Stimulated activated CD8-positive, alpha-beta memory T cell treated with anti-CD3 and anti-CD28 coated beads, Interleukin-2, amount 100 ng/mL, for 48 hours (primary cell): Measurements from ENCODE around the gene LAT.
"Not testable (repeated sequence)": the region's sequence is repeated elsewhere in the genome, so short reads cannot be mapped to it uniquely, and the experiment has no call there.

ENCODE experiments used
- DNase-seq, 2 donors: peaks; one replicate each; pipeline ENCODE4 v3.0.0-alpha.2; 2020; ENCODE audit warnings: low read depth in 2 of 2

LAT gene, protein sequence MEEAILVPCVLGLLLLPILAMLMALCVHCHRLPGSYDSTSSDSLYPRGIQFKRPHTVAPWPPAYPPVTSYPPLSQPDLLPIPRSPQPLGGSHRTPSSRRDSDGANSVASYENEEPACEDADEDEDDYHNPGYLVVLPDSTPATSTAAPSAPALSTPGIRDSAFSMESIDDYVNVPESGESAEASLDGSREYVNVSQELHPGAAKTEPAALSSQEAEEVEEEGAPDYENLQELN

GRCh38 chr16:28984619-28985135 is at the start of gene LAT:
Gene LAT, plus strand, starts transcription at chr16:28985052. Its CDS starts 366 bp downstream, at chr16:28985418.
- peak; percentile 68 to 72 for DNase-seq

- no peak for DNase-seq
Observed at GRCh38 chr16:28935346-28935745, 49.5 kb upstream of the LAT start.

DNA sequence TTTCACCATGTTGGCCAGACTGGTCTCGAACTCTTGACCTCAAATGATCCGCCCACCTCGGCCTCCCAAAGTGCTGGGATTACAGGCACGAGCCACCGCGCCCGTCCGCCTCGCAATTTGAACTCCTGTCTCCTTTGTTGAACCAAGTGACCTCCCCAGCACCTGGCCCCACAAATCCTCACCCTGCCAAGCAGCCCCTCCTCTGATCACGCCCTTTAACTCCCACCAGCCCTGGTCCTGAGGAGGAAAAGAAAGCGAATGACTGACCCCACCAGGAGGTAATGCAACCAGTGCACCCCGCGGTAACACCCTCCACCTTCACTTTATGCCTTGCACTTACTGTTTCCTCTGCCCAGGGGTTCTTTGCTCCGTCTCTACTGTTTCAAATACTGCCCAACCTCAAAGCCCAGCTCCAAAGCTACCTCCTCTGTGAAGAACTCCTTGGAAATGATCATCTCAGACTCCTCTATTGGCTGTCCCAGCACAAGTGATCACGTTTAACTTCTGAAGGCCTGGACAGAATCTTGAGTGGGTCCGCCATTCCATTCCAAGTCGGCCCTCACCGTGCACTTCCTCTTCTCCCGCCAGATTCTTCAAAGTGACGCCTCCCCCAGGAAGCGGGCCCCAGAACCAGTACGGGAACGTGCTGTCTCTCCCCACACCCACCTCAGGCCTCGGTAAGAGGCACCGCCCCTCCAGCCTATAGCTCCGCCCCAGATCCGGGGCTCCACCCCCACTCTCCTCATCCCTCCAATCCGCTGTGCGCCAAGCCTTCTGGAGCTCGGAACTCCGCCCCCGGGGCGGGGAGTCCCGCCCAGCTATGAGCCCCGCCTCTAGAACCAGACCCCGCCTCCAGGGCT is 48.7 kb upstream of the LAT start:
- peak; percentile 73 to 85 for DNase-seq

DNA sequence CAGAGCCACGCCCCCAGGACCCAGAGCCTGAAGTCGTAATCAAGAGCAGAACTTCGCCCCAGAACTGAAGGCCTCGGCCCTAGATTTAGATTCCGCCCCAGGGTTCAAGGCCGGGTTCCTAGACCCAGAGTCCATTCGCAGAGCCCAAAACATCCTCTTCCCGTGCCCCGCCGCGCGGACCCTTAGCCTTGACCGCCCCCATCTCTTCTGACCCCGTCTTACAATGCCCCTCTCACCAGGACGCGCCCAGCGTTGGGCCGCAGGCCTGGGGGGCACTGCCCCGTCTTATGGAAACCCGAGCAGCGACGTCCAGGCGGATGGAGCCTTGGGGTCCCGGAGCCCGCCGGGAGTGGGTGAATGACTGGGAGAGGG is 48.1 kb upstream of the LAT start:
- DNase-seq, result no peak

GRCh38 chr16:28937222-28937876 is 47.5 kb upstream of the LAT start:
- DNase-seq, result no peak

DNA sequence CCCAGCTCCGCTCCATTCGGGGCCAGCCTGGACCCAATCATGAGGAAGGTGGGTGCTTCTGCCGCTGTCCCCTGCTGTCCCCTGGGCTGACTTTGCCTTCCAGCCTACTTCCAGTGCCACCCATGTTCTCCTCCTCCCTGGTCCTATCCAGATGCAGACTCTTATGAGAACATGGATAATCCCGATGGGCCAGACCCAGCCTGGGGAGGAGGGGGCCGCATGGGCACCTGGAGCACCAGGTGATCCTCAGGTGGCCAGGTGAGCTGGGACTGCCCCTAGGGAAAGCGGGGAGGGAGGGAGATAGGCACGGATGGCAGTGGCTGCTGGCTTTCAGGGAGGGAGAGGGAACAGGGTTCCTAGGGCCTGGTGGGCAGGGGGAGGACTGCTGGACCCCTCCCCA is 46.1 kb upstream of the LAT start:
- DNase-seq, result no peak

- DNase-seq, result not testable (repeated sequence)
Observed at GRCh38 chr16:28939825-28940224, 45.0 kb upstream of the LAT start.

DNA sequence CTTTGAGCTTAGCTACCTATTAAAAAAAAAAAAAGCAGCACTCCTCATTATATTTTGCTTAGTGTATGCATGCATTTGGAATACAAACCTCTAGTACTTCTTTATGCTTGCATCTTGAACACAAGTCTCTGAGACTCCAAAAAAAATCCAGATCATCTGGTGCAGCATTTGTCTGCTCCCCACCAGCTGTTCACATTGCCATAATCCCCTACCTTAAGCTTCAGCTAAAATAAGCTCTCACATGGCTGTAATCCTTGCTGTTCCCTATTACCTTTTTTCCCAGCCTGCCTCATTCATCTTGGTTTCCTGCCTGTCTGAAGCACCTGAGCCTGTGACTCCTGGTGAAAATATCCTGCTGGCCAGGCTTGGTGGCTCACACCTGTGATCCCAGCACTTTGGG is 41.6 kb upstream of the LAT start:
- no peak for DNase-seq

DNA sequence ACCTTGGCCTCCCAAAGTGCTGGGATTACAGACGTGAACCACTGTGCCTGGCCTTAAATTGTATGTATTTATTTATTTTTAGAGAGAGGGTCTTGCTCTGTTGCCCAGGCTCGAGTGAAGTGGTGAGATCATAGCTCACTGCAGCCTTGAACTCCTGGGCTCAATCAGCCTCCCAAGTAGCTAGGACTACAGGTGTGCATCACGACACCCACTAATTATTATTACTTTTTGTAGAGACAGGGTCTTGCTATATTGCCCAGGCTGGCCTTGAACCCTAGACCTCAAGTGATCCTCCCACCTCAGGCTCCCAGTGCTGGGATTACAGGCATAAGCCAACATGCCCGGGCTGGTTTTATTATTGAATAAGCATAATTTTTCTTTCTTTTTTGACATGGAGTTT is 38.2 kb upstream of the LAT start:
- DNase-seq, result no peak

- peak; percentile 99 to 100 for DNase-seq
Observed at GRCh38 chr16:28950648-28951409, 34.0 kb upstream of the LAT start, which contains the start of gene NFATC2IP. Gene NFATC2IP, plus strand, starts transcription at chr16:28950937. Its CDS starts 75 bp downstream, at chr16:28951012.

- DNase-seq, result no peak
Observed at GRCh38 chr16:28951410-28951943, 33.4 kb upstream of the LAT start.

DNA sequence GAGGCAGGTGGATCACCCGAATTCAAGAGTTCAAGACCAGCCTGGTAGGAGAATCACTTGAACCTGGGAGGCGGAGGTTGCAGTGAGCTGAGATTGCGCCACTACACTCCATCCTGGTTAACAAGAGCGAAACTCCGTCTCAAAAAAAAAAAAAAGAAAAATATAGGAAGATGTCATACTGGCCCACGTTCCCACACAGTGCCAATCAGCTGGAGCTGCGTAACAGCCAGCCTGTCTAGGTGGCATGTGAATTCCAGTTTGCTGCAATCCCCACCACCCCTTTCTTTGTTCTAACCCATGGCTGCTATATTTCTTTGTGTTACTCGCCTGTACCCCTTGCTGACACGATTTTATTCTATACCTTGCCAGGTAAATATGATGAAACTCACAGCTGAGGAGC is 26.6 kb upstream of the LAT start:
- DNase-seq, result no peak

DNA sequence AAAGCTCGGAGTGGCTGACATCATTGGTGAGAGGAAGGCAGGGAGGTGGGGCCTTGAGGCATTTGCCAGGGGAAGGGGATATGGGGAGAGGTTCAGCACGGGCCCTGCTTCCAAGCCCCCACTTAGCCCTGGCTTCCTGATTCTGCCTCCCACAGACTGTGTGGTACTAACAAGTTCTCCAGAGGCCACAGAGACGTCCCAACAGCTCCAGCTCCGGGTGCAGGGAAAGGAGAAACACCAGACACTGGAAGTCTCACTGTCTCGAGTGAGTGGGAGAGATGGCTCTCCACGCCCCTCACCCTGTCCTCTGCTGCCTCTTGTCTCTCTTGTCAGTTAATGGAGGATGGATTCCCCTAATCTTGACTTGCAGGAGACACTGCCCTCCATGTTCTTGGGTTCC is 26.0 kb upstream of the LAT start:
- no peak for DNase-seq

DNA sequence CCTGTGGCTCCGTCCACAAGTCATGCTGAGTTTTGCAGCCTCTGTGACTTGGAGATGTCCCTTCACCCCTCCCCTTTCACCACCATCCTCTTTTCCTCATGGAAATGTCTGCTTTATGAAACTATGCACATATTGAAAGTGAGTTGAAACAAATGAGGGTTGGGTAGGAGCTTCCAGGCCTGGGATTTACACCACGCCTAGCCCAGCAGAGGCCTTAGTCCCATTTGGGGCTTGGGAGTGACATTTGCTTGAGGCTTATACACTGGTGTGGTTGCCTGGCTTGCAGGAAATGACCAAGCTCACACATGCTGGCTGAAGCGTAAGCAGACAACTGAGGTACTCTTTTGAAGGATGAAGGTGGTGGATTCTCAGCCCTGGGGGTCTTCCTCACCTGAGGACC is 20.8 kb upstream of the LAT start:
- DNase-seq, result no peak

GRCh38 chr16:28964496-28964895 is 20.4 kb upstream of the LAT start:
- DNase-seq, result no peak

DNA sequence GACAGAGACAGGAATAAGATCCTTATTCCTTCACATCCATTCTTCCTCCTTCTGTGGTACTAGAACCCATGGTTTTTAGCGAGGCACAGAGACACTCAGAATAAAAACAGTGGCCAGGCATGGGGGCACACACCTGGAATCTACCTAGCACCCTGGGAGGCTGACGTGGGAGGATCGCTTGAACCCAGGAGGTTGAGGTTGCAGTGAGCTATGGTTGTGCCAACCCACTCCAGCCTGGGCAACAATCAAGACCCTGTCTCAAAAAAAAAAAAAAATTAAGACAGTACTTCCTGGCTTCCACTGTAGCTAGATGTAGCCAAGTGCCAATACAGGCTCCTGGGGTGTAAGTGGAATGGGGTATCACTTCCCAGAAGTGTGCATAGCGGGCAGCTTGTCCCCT is 17.7 kb upstream of the LAT start:
- DNase-seq, result no peak

DNA sequence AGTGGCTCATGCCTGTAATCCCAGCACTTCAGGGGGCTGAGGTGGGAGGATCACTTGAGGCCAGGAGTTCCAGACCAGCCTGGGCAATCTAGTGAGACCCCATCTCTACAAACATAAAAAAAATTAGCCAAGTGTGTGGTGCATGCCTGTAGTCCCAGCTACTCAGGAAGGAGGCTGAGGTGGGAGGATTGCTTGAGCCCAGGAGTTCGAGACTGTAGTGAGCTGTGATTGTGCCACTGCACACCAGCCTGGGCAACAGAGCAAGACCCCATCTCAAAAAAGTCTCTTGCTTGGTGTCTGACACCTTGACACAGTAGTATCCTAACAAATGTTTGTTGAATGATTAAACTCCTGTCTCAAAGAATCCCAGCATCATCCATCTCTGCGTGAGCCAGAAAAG is 15.2 kb upstream of the LAT start:
- not testable (repeated sequence) for DNase-seq

- DNase-seq, result peak in 1 of 2 donors; percentile 27
Observed at GRCh38 chr16:28974007-28974436, 10.8 kb upstream of the LAT start.

- DNase-seq, result peak; percentile 91 to 92
Observed at GRCh38 chr16:28974437-28975157, 10.3 kb upstream of the LAT start, which contains the start of gene SPNS1. Gene SPNS1, plus strand, starts transcription at chr16:28974778. Its CDS starts 374 bp downstream, at chr16:28975152.

DNA sequence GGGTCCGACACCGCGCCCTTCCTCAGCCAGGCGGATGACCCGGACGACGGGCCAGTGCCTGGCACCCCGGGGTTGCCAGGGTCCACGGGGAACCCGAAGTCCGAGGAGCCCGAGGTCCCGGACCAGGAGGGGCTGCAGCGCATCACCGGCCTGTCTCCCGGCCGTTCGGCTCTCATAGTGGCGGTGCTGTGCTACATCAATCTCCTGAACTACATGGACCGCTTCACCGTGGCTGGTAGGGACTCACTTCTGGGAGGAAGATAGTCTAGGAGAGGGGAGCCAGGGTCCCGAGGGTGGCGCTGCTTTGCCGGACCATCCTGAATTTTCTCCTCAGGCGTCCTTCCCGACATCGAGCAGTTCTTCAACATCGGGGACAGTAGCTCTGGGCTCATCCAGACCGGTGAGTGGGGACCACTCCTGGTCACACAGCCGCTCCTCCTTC is 9.7 kb upstream of the LAT start:
- no peak for DNase-seq
